IMR-90 (cell line): Measurements from ENCODE around the gene OR51E1. TPM values are rescaled to one million over a fixed set of nuclear protein-coding genes. Genes with fewer than 3 reads are reported as not detected.

ENCODE experiments used
- ATAC-seq: fragments of 200-7000 bp; cut with Tn5 transposase; 2 replicates; pipeline ENCODE4 v1.9.1; 2020; ENCODE audit warnings: low read depth, mild to moderate bottlenecking, moderate library complexity
- BruUV-seq: library from RNA; stranded (reverse); fragments of 400-500 nt; replicated peaks from 2 replicates; lab custom pipeline; 2021; lab: Mats Ljungman, UMichigan
- CTCF ChIA-PET: fragments of 300-600 bp; formaldehyde crosslinking; extraction: SDS; loops from one replicate; lab custom pipeline; 2021; ENCODE audit warnings: antibody characterized with exemption; lab: Yijun Ruan, JAX
- POLR2A ChIA-PET: fragments of 300-600 bp; sonication (Branson Sonifier 250); formaldehyde crosslinking; loops from one replicate; lab custom pipeline; 2022; ENCODE audit warnings: antibody characterized with exemption; ENCODE audit not compliant: unreplicated experiment; lab: Charles Lee
- DNase-seq: peaks from one replicate; pipeline ENCODE4 v3.0.0; 2013
- H2AFZ ChIP-seq: replicated peaks from 2 replicates; pipeline ENCODE3; 2013; ENCODE audit warnings: low read length, mild to moderate bottlenecking; ENCODE audit not compliant: poor library complexity
- H2AK5ac ChIP-seq: 2 replicates; pipeline ENCODE4 v1.6.1; 2013; ENCODE audit warnings: low read depth, low read length, inconsistent platforms
- H2AK9ac ChIP-seq: replicated peaks from 2 replicates; pipeline ENCODE3; 2013; ENCODE audit warnings: mild to moderate bottlenecking, low read depth, low read length, moderate library complexity; ENCODE audit not compliant: poor library complexity
- H2BK120ac ChIP-seq: 2 replicates; pipeline ENCODE4 v1.6.1; 2013; ENCODE audit warnings: low read depth, low read length, inconsistent platforms
- H2BK15ac ChIP-seq: 3 replicates; pipeline ENCODE4 v1.6.1; 2013; ENCODE audit warnings: low read depth, low read length, inconsistent platforms
- H2BK20ac ChIP-seq: 2 replicates; pipeline ENCODE4 v1.6.1; 2013; ENCODE audit warnings: low read depth, mild to moderate bottlenecking, inconsistent platforms, low read length, moderate library complexity
- H2BK5ac ChIP-seq: 2 replicates; pipeline ENCODE4 v1.6.1; 2013; ENCODE audit warnings: mild to moderate bottlenecking, low read depth, low read length, inconsistent platforms; ENCODE audit not compliant: poor library complexity, severe bottlenecking
- H3K14ac ChIP-seq: replicated peaks from 2 replicates; pipeline ENCODE4 v1.6.1; 2013; ENCODE audit warnings: low read depth, low read length, inconsistent platforms
- H3K18ac ChIP-seq: 2 replicates; pipeline ENCODE4 v1.6.1; 2013; ENCODE audit warnings: low read depth, low read length, control low read depth
- H3K23ac ChIP-seq: 2 replicates; pipeline ENCODE4 v1.6.1; 2013; ENCODE audit warnings: low read depth, low read length, inconsistent platforms
- H3K27ac ChIP-seq: 2 replicates; pipeline ENCODE4 v1.5.1; 2013; ENCODE audit warnings: mild to moderate bottlenecking, control low read depth, low read length; ENCODE audit not compliant: insufficient read depth
- H3K27me3 ChIP-seq: 2 replicates; pipeline ENCODE4 v1.6.1; 2013; ENCODE audit warnings: low read length; ENCODE audit not compliant: control insufficient read depth, insufficient read depth
- H3K36me3 ChIP-seq: 2 replicates; pipeline ENCODE4 v1.6.1; 2013; ENCODE audit warnings: low read length, mixed read lengths; ENCODE audit not compliant: control insufficient read depth, insufficient read depth
- H3K4ac ChIP-seq: 2 replicates; pipeline ENCODE4 v1.6.1; 2013; ENCODE audit warnings: low read depth, low read length, inconsistent platforms
- H3K4me1 ChIP-seq: 2 replicates; pipeline ENCODE4 v1.6.1; 2013; ENCODE audit warnings: low read length, mixed read lengths; ENCODE audit not compliant: control insufficient read depth, insufficient read depth
- H3K4me2 ChIP-seq: 2 replicates; pipeline ENCODE4 v1.6.1; 2013; ENCODE audit warnings: low read depth, mild to moderate bottlenecking, control low read depth, low read length, moderate library complexity
- H3K4me3 ChIP-seq: 2 replicates; pipeline ENCODE4 v1.5.1; 2013; ENCODE audit warnings: low read depth, mild to moderate bottlenecking, control low read depth, low read length, moderate library complexity; ENCODE audit not compliant: insufficient read depth
- H3K56ac ChIP-seq: 2 replicates; pipeline ENCODE4 v1.6.1; 2013; ENCODE audit warnings: low read length, inconsistent platforms; ENCODE audit not compliant: insufficient read depth; ENCODE audit errors: extremely low read depth
- H3K79me1 ChIP-seq, 2 experiments: 2 replicates each; pipeline ENCODE4 v1.6.1; 2013; ENCODE audit warnings: low read length in 2 of 2, inconsistent platforms in 1 of 2, low read depth in 1 of 2
- H3K9ac ChIP-seq: 2 replicates; pipeline ENCODE4 v1.6.1; 2013; ENCODE audit warnings: low read depth, low read length, control low read depth
- H3K9me1 ChIP-seq: 2 replicates; pipeline ENCODE4 v1.6.1; 2013; ENCODE audit warnings: low read length, inconsistent platforms; ENCODE audit not compliant: insufficient read depth
- H3K9me3 ChIP-seq: 2 replicates; pipeline ENCODE4 v1.6.1; 2013; ENCODE audit warnings: low read length; ENCODE audit not compliant: control insufficient read depth, insufficient read depth
- H4K20me1 ChIP-seq: 2 replicates; pipeline ENCODE4 v1.6.1; 2013; ENCODE audit warnings: low read length, inconsistent platforms; ENCODE audit not compliant: insufficient read depth
- H4K5ac ChIP-seq: 2 replicates; pipeline ENCODE4 v1.6.1; 2013; ENCODE audit warnings: mild to moderate bottlenecking, low read depth, low read length, control low read depth
- H4K8ac ChIP-seq, 2 experiments: 2 replicates each; pipeline ENCODE4 v1.6.1; 2013; ENCODE audit warnings: low read depth in 2 of 2, low read length in 2 of 2, control low read depth in 1 of 2, inconsistent platforms in 1 of 2
- H4K91ac ChIP-seq: 2 replicates; pipeline ENCODE4 v1.6.1; 2013; ENCODE audit warnings: low read depth, low read length, inconsistent platforms; ENCODE audit not compliant: insufficient read depth
- BHLHE40 ChIP-seq: fragments of 150-350 bp; IDR thresholded peaks from 2 replicates; pipeline ENCODE4 v1.6.1; 2016; ENCODE audit warnings: mild to moderate bottlenecking, low read depth, low read length
- CHD1 ChIP-seq: IDR thresholded peaks from 2 replicates; pipeline ENCODE4 v1.6.1; 2012; ENCODE audit warnings: low read depth, low read length, improper control_type of control experiment
- CTCF ChIP-seq: conservative IDR thresholded peaks from 2 replicates; pipeline ENCODE4 v1.5.1; 2012; ENCODE audit warnings: mild to moderate bottlenecking, low read depth, low read length, improper control_type of control experiment
- FOS ChIP-seq: fragments of 150-350 bp; IDR thresholded peaks from 2 replicates; pipeline ENCODE4 v1.6.1; 2016; ENCODE audit warnings: low read depth, low read length
- MAFK ChIP-seq: IDR thresholded peaks from 2 replicates; pipeline ENCODE4 v1.6.1; 2012; ENCODE audit warnings: low read depth, low read length, improper control_type of control experiment
- MAZ ChIP-seq: IDR thresholded peaks from 2 replicates; pipeline ENCODE4 v1.6.1; 2012; ENCODE audit warnings: low read depth, mild to moderate bottlenecking, low read length, improper control_type of control experiment, moderate library complexity, borderline replicate concordance
- MXI1 ChIP-seq: IDR thresholded peaks from 2 replicates; pipeline ENCODE4 v1.6.1; 2012; ENCODE audit warnings: low read depth, mild to moderate bottlenecking, low read length, moderate library complexity, borderline replicate concordance
- NFE2L2 ChIP-seq: fragments of 150-350 bp; IDR thresholded peaks from 2 replicates; pipeline ENCODE4 v1.6.1; 2016; ENCODE audit warnings: low read depth, mild to moderate bottlenecking, low read length
- POLR2A ChIP-seq: IDR thresholded peaks from 2 replicates; pipeline ENCODE4 v1.6.1; 2012; ENCODE audit warnings: mild to moderate bottlenecking, low read depth, low read length
- RCOR1 ChIP-seq: IDR thresholded peaks from 2 replicates; pipeline ENCODE4 v1.6.1; 2012; ENCODE audit warnings: mild to moderate bottlenecking, low read length, improper control_type of control experiment; ENCODE audit not compliant: insufficient replicate concordance
- RFX5 ChIP-seq: IDR thresholded peaks from 2 replicates; pipeline ENCODE4 v1.8.0; 2012; ENCODE audit warnings: low read depth, mild to moderate bottlenecking, low read length, moderate library complexity
- SMC3 ChIP-seq: fragments of 150-350 bp; IDR thresholded peaks from 2 replicates; pipeline ENCODE4 v1.6.1; 2016; ENCODE audit warnings: low read depth, mild to moderate bottlenecking, antibody characterized with exemption, low read length, moderate library complexity
- WGBS, 2 experiments: methylation state at CpG; one replicate each; pipeline versions ENCODE4 v1.1.5 to v1.1.7; 2013; ENCODE audit warnings: missing lambda C conversion rate in 2 of 2; ENCODE audit not compliant: insufficient read length in 1 of 2; ENCODE audit errors: extremely low coverage in 2 of 2; 5-methylcytosine and 5-hydroxymethylcytosine counted together
- dilution Hi-C: fragments of 300-500 bp; cut with HindIII; formaldehyde crosslinking; loops from one replicate; pipeline ENCODE4 v1.14.3; 2018; ENCODE audit warnings: low sequenced_read_pairs; ENCODE audit not compliant: unreplicated experiment
- in situ Hi-C: fragments of 300-500 bp; cut with MboI; formaldehyde crosslinking; loops from 3 replicates; pipeline ENCODE4 v1.14.3; 2019; ENCODE audit warnings: low sequenced_read_pairs, inconsistent platforms, mixed read lengths
- intact Hi-C: fragments of 100-400 bp; cut with micrococcal nuclease; formaldehyde crosslinking; loops from 2 replicates; pipeline ENCODE4 v1.10.0; 2022
- polyA plus RNA-seq, 3 experiments: library from polyadenylated mRNA; depleted of rRNA; stranded (reverse); fragments of >200 nt; gene quantifications; 2 replicates each; pipeline ENCODE4 v1.2.3, GENCODE V29; 2012; ENCODE audit warnings: low replicate concordance in 1 of 3
- total RNA-seq: library from RNA; depleted of rRNA; stranded (reverse); fragments of >200 nt; gene quantifications from 2 replicates; pipeline ENCODE4 v1.2.3, GENCODE V29; 2012
- TF ChIP-seq, protein P1 (sequence below): fragments of 150-350 bp; IDR thresholded peaks from 2 replicates; pipeline ENCODE4 v1.6.1; 2016; ENCODE audit warnings: low read depth, mild to moderate bottlenecking, low read length, moderate library complexity, borderline replicate concordance
- TF ChIP-seq, protein P2 (sequence below): fragments of 150-350 bp; IDR thresholded peaks from 2 replicates; pipeline ENCODE4 v1.6.1; 2017; ENCODE audit warnings: mild to moderate bottlenecking, antibody characterized with exemption, low read length, low read depth

Gene OR51E1
- total and polyA plus RNA-seq, 2 of the 4 experiments (the other 2 are of a cell fraction) = 0.02 TPM; not detected in 1

DNA sequence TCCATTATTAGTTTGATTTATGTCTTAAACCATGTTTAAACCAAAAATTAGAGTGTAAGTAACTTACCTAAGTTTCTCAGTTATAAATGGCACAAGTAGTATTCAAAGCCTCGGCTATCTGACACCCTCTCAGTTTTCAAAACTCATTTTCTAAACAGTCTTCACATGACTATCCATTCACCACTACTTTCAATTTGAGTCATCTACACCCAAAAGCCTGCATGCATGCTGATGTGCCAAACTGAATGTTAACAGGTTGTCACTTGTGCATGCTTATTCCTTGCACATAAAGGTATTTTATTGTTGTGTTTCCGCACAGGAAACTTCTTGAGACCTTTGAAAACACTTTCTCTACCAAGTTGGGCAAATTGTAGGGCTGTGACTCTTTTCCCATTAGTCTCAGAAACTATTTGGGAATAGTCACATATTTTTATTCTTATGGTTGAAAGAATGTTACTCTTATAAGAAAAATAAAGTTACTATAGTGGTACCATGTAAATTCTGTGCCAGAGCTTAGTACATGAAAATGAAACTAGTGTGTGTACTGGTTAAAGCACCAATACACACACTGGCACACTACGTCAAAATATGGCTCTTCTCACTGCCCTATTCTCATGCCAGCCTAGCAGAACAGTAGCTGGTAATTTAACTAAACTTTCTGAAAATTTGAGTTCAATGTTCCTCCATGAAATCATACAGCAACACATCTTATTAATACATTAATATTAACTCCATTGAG lies 56.1 kb downstream of the OR51E1 start:
- H3K9me1 ChIP-seq = no peaks in the 10 kb centered on the region
- no peak overlapping the region for H2AK9ac ChIP-seq
- 60% methylated on average over 1 of the region's 3 CpGs; no CpG with 5 or more reads in 1 of the 2 experiments for WGBS, 2 experiments
- no peak overlapping the region for H3K23ac ChIP-seq
- ChIA-PET CTCF (no interaction called here), POLR2A (no interaction called here)
- H3K36me3 ChIP-seq = no peaks in the 10 kb centered on the region
- no peak overlapping the region for H2BK120ac ChIP-seq
- no peaks in the 10 kb centered on the region for H3K9me3 ChIP-seq
- no peak overlapping the region for H3K27ac ChIP-seq
- H4K20me1 ChIP-seq = no peaks in the 10 kb centered on the region
- no peaks in the 10 kb centered on the region; the same call in 1 of the 2 replicates for H3K4me1 ChIP-seq
- intact Hi-C loops (no loop called here), in situ Hi-C loops (no loop called here), dilution Hi-C loops (no loop called here)
- no peaks in the 10 kb centered on the region for H3K27me3 ChIP-seq
- H2AK5ac ChIP-seq = no peak overlapping the region
- DNase-seq (no peak), ATAC-seq (no peak)
- H3K14ac ChIP-seq = no peak overlapping the region
- H3K9ac ChIP-seq = no peak overlapping the region
- no peak overlapping the region for H2BK5ac ChIP-seq
- H4K5ac ChIP-seq = no peak overlapping the region
- H3K18ac ChIP-seq = no peak overlapping the region
- no peak overlapping the region for H3K4ac ChIP-seq
- no peak overlapping the region for H3K56ac ChIP-seq
- TF ChIP-seq RFX5 (no peak), POLR2A (no peak), SMC3 (no peak), MAZ (no peak), MAFK (no peak), FOS (no peak), CTCF (no peak), RCOR1 (no peak), MXI1 (no peak), BHLHE40 (no peak), NFE2L2 (no peak), CHD1 (no peak)
- TF ChIP-seq, protein P1, sequence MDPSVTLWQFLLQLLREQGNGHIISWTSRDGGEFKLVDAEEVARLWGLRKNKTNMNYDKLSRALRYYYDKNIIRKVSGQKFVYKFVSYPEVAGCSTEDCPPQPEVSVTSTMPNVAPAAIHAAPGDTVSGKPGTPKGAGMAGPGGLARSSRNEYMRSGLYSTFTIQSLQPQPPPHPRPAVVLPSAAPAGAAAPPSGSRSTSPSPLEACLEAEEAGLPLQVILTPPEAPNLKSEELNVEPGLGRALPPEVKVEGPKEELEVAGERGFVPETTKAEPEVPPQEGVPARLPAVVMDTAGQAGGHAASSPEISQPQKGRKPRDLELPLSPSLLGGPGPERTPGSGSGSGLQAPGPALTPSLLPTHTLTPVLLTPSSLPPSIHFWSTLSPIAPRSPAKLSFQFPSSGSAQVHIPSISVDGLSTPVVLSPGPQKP = no peak
- TF ChIP-seq, protein P2, sequence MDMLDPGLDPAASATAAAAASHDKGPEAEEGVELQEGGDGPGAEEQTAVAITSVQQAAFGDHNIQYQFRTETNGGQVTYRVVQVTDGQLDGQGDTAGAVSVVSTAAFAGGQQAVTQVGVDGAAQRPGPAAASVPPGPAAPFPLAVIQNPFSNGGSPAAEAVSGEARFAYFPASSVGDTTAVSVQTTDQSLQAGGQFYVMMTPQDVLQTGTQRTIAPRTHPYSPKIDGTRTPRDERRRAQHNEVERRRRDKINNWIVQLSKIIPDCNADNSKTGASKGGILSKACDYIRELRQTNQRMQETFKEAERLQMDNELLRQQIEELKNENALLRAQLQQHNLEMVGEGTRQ = no peak
- H2AFZ ChIP-seq = no peak overlapping the region
- no peak overlapping the region for H4K91ac ChIP-seq
- H2BK20ac ChIP-seq = no peak overlapping the region
- H2BK15ac ChIP-seq = no peak overlapping the region
- H3K4me3 ChIP-seq = no peak overlapping the region
- H4K8ac ChIP-seq = no peak overlapping the region
- no peak overlapping the region for H3K4me2 ChIP-seq
- H3K79me1 ChIP-seq = no peaks in the 10 kb centered on the region
- no TSS peak for BruUV-seq
